HAP-1 (cell line): ENCODE results near the gene SLC10A1.

Experiments used
- DNase-seq, 2 experiments: peaks; one replicate each; pipeline ENCODE4 v3.0.0-alpha.2; 2016 to 2020; ENCODE audit warnings: low spot score in 2 of 2
- H3K27me3 ChIP-seq: fragments of 250-450 bp; sonication (Bioruptor Pico); 2 replicates; pipeline ENCODE4 v1.5.1; 2020; ENCODE audit warnings: low read depth, mild to moderate bottlenecking, moderate library complexity
- H3K36me3 ChIP-seq: fragments of 250-450 bp; sonication (Bioruptor Pico); replicated peaks from 2 replicates; pipeline ENCODE4 v1.5.1; 2020; ENCODE audit warnings: mild to moderate bottlenecking
- H3K4me1 ChIP-seq: fragments of 250-450 bp; sonication (Bioruptor Pico); 2 replicates; pipeline ENCODE4 v1.5.1; 2020; ENCODE audit warnings: mild to moderate bottlenecking
- H3K4me3 ChIP-seq: fragments of 250-450 bp; sonication (Bioruptor Pico); 2 replicates; pipeline ENCODE4 v1.5.1; 2020; ENCODE audit warnings: mild to moderate bottlenecking, moderate library complexity
- H3K9me3 ChIP-seq: fragments of 250-450 bp; sonication (Bioruptor Pico); 2 replicates; pipeline ENCODE4 v1.5.1; 2020; ENCODE audit warnings: mild to moderate bottlenecking, moderate library complexity
- in situ Hi-C: fragments of 300-500 bp; cut with MboI; formaldehyde crosslinking; loops from 3 replicates; pipeline ENCODE4 v1.14.3; 2020; ENCODE audit warnings: low sequenced_read_pairs, inconsistent platforms, mixed read lengths

Gene SLC10A1

DNA sequence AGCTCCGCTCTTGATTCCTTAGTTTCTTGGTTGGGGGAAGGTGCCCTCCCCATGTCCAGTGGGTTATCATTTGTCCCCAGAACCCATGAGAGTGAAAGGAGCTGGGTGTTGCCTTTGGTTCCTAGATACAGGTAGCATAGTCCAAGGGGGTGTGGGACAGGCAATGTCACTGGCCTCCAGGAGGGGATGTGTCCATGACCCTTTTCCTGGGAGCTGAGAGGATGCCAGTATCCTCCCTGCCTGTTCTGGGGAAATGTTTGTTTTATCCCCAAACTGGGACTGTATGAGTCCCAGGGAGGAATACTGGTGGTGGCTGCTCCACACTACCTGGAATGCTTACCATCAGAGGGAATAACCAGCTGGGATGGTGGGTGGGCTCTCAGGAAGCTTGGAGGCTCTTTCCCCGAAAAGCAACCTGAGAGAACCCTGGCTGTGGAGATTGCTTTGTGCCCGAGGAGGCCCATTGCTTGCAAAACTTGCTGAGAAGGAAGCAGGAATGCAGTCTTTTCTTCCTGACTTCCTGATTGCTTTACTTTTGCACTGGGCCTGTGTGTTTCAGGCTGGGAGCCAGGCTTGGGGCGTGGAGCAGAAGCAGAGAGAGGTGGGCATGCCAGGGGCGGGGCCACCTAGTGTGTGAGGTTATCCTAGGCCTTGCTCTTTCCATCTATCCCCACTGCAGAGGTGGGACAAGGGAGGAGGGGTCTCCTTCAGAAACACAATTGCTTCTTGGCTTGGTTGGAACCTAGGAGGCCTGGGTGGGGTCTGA, 715 bp upstream of the SLC10A1 start:
- in situ Hi-C loops = no loop called here
- Histone ChIP-seq H3K4me1 (no peaks in the 10 kb centered on the region), H3K36me3 (no peaks in the 10 kb centered on the region), H3K9me3 (no peaks in the 10 kb centered on the region), H3K4me3 (no peak overlapping the region), H3K27me3 (peaks cover 3% of the 10 kb centered on the region; the same call in 1 of the 2 replicates)
- DNase-seq = no peak

DNA sequence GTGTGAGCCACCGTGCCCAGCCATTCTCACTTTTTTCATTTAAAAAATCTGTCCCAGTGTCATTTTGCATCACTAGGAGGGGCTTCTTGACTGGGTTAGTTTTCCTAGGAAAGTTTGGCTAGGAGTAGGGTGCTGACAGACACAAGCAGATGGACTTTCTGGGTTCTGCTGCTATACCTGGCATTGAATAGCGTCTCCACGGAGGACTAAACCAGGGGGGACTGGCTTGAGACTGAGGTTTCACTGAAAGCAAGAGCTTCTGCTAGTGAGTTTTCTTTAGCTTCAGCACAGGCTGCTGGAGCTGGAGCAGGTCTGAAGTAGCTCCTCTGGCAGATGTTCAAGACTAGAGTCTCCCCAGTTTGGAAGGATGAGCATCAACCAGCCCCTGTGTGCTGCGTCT, 1.4 kb downstream of the SLC10A1 start:
- Histone ChIP-seq H3K4me3 (no peak overlapping the region), H3K4me1 (no peaks in the 10 kb centered on the region), H3K9me3 (no peaks in the 10 kb centered on the region), H3K27me3 (no peaks in the 10 kb centered on the region), H3K36me3 (no peaks in the 10 kb centered on the region)
- in situ Hi-C loops = no loop called here
- no peak for DNase-seq

DNA sequence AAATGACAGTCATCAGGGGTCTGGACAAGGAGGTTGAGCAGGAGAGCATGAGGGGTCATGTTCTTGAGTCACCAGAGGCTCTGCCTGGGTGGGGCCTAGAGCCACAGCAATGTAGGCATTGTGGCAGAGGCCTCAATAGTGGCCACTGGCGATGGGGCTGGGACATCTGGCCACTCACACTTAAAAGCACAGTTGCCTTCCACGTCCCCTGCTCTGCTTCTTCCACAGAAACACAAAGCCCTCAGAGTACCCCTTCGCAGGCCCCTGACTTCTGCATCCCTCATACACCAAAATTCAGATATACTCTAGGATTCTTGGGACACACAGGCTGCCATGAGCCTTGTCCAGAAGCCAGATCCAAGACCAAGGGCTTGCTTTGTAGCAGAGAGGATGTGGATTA, 2.2 kb downstream of the SLC10A1 start:
- H3K36me3 ChIP-seq = no peaks in the 10 kb centered on the region
- H3K27me3 ChIP-seq = no peaks in the 10 kb centered on the region
- H3K4me3 ChIP-seq = no peak overlapping the region
- no peak for DNase-seq
- no peaks in the 10 kb centered on the region for H3K4me1 ChIP-seq
- in situ Hi-C loops = no loop called here
- H3K9me3 ChIP-seq = no peaks in the 10 kb centered on the region

DNA sequence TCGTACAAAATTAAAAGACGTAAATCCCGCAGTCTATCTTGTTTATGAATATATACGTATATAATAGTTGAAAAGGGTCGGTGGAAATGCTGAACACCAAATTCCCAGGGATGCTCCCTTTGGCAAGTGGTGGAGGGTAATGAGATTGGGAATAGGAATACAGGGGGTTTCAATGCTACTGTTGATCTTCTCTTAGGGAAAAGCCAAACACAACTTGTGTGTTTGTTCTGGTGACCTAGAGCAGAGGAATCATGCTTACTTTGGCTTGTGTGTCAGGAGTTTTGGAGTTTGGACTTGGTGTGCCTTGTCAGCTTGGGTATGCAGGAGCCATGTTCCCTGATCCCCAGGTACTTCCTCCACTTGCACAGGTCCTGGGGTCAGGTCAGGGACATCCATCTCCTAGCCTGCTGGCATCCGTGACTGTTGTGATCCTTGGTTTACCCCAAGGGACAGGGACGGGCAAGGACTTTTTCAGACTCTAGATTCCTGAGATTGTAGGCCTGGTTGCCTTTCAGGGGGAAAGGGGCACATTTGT, 4.1 kb downstream of the SLC10A1 start:
- in situ Hi-C loops = no loop called here
- H3K4me1 ChIP-seq = no peaks in the 10 kb centered on the region
- no peaks in the 10 kb centered on the region for H3K36me3 ChIP-seq
- no peak overlapping the region for H3K4me3 ChIP-seq
- no peak for DNase-seq
- no peaks in the 10 kb centered on the region for H3K9me3 ChIP-seq
- no peaks in the 10 kb centered on the region for H3K27me3 ChIP-seq

DNA sequence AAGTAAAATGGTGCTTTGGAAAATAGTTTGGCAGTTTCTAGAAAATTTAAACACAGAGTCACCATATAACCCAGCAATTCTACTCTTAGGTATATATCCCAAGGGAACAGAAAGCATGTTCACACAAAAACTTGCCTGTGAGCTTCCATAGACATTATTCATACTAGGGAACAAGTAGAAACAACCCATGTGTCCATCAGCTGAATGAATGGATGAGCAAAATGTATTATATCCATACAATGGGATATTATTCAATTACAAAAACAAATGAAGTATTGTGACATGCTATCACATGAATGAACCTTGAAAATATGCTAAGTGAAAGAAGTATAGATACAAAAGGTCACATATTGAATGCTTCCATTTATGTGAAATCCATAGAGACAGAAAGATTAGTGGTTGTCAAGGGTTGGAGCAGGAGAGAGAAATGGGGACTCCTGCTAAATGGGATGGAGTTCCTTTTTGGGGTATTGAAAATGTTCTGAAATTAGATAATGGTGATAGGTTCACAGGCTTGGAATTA, 7.9 kb downstream of the SLC10A1 start:
- DNase-seq = no peak
- in situ Hi-C loops = no loop called here
- no peaks in the 10 kb centered on the region for H3K27me3 ChIP-seq
- no peaks in the 10 kb centered on the region for H3K9me3 ChIP-seq
- no peaks in the 10 kb centered on the region for H3K36me3 ChIP-seq
- H3K4me1 ChIP-seq = no peaks in the 10 kb centered on the region
- no peak overlapping the region for H3K4me3 ChIP-seq

DNA sequence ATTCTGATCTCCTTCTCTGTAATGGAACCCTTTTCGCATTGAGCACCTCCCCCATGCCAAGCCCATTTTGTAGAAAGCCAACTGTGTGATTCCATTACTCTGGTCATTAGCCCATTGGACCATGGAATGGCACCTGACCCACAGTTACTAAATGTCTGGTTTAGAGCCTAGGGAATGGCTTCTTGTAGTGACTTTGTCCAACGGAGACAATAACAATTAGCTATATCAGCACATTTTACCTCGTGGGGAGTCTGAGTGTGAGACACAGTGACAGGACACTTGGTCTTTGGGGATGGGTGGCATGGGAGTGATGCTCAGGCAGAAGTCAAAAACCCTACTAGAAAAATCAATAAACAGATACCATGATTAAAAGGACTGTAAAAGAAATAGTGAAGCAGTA, 10.4 kb downstream of the SLC10A1 start:
- in situ Hi-C loops = no loop called here
- Histone ChIP-seq H3K4me3 (no peak overlapping the region), H3K9me3 (no peaks in the 10 kb centered on the region), H3K36me3 (no peaks in the 10 kb centered on the region), H3K4me1 (no peaks in the 10 kb centered on the region), H3K27me3 (no peaks in the 10 kb centered on the region)
- no peak for DNase-seq

DNA sequence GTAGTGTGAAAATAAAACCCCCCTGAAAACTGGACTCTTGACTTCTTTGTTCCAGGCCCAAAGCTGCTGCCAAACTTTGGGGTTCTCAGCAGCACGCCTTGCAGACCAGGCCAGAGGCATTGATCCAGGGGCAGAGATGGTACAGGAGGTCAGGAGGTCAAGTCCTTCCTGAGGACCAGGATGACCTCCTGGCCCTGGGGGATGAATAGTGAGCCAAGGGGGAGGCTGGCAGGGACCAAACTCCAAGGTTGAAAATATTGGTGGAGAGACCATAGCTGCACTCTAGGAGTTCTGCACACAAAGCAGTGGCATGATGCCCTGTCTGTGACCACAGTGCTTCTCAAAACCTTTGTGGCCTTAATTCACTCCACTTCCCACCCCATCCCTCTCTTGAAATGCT, 12.1 kb downstream of the SLC10A1 start:
- H3K4me3 ChIP-seq = no peak overlapping the region
- H3K9me3 ChIP-seq = no peaks in the 10 kb centered on the region
- peaks cover 2% of the 10 kb centered on the region; the same call in 1 of the 2 replicates for H3K36me3 ChIP-seq
- H3K27me3 ChIP-seq = no peaks in the 10 kb centered on the region
- DNase-seq = no peak
- in situ Hi-C loops = no loop called here
- H3K4me1 ChIP-seq = no peaks in the 10 kb centered on the region

DNA sequence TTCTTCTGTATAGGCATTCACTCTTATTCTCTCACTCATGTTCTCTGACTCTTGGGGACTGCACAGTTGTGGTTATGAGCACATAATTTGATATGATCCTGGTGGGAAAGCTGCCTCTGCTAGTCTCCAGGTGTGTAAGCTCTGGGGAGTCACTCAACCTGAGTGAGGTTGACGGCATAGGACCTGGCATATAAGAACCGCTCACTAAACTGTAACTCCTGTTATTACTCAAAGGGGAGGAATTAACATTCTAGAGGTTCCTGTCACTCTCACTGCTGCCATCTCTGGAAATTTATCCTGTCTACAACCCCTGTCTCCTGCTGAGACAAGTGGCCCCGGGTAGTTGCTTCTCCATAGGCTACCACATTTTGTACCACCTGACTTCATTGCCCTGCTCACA, 16.1 kb downstream of the SLC10A1 start:
- no peaks in the 10 kb centered on the region for H3K27me3 ChIP-seq
- H3K4me3 ChIP-seq = no peak overlapping the region
- peaks cover 28% of the 10 kb centered on the region for H3K36me3 ChIP-seq
- no peaks in the 10 kb centered on the region for H3K4me1 ChIP-seq
- no peak for DNase-seq
- no peaks in the 10 kb centered on the region for H3K9me3 ChIP-seq
- in situ Hi-C loops = no loop called here

DNA sequence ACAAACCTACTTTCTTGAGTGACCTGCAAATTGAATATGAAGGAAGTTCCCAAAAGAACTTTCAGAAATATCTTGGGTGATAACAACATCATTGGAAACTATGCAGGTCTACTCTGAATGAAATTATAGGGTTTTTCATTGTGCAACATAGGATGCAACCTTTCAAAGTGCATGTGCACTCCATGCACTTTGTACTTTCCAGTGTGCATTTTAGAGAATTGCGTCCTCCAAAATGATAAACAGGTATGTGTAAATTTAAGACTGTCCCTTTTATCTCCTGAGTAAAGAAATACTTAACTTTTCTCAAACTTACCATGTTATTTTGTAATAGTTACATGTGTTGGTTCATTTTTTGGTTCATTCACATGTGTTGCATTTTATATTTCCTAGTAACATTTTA, 16.9 kb downstream of the SLC10A1 start:
- no peaks in the 10 kb centered on the region for H3K27me3 ChIP-seq
- H3K4me1 ChIP-seq = no peaks in the 10 kb centered on the region
- no peaks in the 10 kb centered on the region for H3K9me3 ChIP-seq
- in situ Hi-C loops = no loop called here
- H3K36me3 ChIP-seq = peaks cover 35% of the 10 kb centered on the region
- H3K4me3 ChIP-seq = no peak overlapping the region
- no peak for DNase-seq

DNA sequence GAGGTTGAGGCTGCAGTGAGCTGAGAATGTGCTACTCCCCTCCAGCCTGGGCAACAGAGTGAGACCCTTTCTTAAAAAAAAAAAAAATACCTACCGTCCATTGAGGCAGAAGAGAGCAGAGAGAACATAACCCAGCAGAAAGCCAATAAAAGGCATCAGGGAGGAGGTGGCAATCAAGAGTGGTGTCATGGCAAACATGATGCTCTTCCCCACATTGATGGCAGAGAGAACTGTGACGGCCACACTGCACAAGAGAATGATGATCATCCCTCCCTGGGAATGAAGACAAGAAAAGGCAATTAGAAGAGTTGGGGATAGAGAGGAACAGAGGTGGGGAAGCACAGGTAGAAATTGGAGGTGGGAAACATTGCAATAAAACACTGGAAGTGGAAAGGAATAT, 18.0 kb downstream of the SLC10A1 start:
- in situ Hi-C loops = no loop called here
- DNase-seq = no peak
- peaks cover 44% of the 10 kb centered on the region for H3K36me3 ChIP-seq
- no peak overlapping the region for H3K4me3 ChIP-seq
- no peaks in the 10 kb centered on the region for H3K4me1 ChIP-seq
- no peaks in the 10 kb centered on the region for H3K9me3 ChIP-seq
- no peaks in the 10 kb centered on the region for H3K27me3 ChIP-seq

DNA sequence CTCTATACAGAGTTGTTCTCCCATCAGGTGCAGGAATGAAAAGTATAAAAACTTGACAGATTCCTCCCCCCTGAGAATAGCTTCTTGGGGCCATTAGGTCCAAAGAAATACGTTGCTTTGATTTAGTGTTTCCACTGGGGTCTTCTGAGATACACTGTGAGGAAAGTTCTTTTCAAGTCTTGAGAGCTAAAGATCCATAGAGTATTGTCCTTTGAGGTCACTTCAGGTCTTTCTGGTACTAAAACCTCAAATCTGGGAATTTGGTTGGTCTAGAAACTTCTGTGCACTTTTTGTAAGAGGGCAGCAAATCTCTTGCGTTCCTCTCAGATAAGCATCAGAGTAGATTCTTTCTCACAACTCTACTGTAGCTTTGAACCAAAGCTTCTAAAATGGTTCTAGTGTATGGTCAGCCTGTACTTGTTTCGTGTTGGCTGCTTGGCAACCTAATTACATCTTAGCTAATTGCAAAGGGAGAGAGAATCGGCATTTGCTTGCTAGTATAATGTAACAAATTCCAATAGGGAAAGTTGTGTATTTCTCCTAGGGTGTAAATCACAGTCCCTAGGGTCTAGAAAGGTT, 20.1 kb downstream of the SLC10A1 start:
- H3K9me3 ChIP-seq = no peaks in the 10 kb centered on the region
- no peaks in the 10 kb centered on the region for H3K4me1 ChIP-seq
- no peaks in the 10 kb centered on the region for H3K27me3 ChIP-seq
- in situ Hi-C loops = no loop called here
- DNase-seq = no peak
- no peak overlapping the region for H3K4me3 ChIP-seq
- peaks cover 64% of the 10 kb centered on the region for H3K36me3 ChIP-seq

DNA sequence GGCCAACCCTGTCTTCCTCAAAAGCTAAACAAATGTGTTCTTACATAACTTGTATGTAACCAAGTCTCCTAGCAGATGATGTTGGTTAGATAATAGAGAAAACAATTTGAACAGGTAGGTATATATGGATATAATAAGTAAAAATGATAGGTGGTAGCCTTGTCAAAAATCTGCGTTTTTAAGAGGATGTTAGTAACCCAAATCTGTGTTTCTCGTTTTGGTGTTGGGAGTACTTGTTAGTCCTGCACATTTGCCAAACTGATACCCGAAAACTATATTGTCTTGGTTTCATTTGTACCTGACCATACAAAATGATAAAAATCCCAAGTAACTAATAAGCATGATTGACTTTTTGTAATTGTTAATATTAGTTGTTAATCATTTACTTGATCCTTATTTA, 22.0 kb downstream of the SLC10A1 start:
- Histone ChIP-seq H3K9me3 (no peaks in the 10 kb centered on the region), H3K27me3 (no peaks in the 10 kb centered on the region), H3K4me3 (no peak overlapping the region), H3K36me3 (peaks cover 82% of the 10 kb centered on the region), H3K4me1 (no peaks in the 10 kb centered on the region)
- DNase-seq = no peak
- in situ Hi-C loops = no loop called here

DNA sequence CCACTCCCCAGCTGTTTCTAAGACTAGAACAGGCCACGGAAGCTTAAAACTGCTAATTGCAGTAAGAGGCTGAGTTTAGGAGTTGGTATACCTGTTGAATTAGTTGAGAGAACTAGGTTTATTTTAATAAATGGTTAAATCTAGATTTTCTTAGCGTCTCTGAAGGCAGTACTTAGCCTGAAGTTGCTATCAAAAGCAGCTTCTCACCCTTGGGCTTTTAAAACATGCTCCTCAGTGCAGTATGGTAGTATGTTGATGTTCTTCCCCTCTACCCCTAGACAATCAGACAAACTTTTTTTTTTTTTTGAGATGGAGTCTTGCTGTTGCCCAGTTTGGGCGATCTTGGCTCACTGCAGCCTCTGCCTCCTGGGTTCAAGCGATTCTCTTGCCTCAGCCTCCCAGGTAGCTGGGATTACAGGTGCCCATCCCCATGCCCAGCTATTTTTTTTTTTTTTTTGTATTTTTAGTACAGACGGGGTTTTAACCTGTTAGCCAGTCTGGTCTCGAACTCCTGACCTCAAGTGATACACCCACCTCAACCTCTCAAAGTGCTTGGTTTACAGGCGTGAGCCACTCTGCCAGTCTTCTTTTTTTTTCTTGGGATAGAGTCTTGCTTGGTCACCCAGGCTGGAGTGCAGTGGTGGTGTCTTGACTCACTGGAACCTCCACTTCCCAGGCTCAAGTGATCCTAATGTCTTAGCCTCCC, 23.3 kb downstream of the SLC10A1 start:
- H3K9me3 ChIP-seq = no peaks in the 10 kb centered on the region
- no peak for DNase-seq
- H3K4me1 ChIP-seq = no peaks in the 10 kb centered on the region
- H3K36me3 ChIP-seq = peaks cover 88% of the 10 kb centered on the region
- H3K4me3 ChIP-seq = no peak overlapping the region
- H3K27me3 ChIP-seq = no peaks in the 10 kb centered on the region
- in situ Hi-C loops = no loop called here
